ENCODE measurements around the gene KCNIP4.
"Not testable (repeated sequence)": the region's sequence is repeated elsewhere in the genome, so short reads cannot be mapped to it uniquely, and the experiment has no call there.

KCNIP4 gene

DNA sequence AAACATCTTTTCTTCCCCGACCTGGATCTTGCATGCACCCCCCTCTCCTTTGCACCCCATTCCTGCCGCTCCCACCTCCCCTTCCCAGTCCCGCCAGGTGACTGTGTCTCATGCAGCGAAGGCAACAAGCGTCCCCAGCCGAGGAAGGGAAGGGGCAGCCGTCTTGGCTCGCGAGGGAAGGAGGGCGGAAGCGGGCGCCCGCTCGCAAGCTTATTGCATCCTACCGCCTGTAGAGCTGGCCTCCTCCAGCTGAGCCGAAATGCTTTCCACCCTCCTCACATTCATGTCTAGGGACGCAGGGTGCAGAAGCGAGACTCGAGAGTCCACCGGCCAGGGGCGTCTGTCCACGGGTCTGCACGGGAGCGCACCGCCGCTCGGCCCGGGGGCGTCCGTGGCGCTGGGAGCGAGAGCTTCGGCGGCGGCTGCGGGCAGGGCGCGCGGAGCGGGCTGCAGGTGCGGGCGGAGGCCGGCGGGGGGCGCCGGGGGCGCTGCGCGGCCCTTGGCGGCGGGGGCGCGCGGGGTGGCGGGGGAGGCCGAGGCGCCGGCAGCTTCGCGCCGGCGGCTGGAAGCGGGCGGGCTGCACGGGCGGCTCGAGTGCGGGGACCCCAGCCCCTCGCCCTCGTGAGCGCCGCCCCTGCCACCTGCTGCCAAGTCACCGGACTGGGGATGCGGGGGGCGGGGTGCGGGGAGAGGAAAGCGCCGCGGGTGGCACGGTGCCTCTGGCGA lies at the start of gene KCNIP4:
KCNIP4 (minus strand) TSS at position 426 of the 726 bp plus-strand sequence.
- H4K20me1 ChIP-seq (ENCODE audit: insufficient read depth) = no peaks in the 10 kb centered on the region
- H3K9ac ChIP-seq = no peak within 1 kb of the TSS
- H3K4me1 ChIP-seq (ENCODE audit: low read depth, poor library complexity, severe bottlenecking) = no peaks in the 10 kb centered on the region
- no peaks in the 10 kb centered on the region for H3K36me3 ChIP-seq (ENCODE audit: insufficient read depth)
- no peak within 1 kb of the TSS for H2AFZ ChIP-seq (ENCODE audit: low read depth)
- TF ChIP-seq, protein P1, sequence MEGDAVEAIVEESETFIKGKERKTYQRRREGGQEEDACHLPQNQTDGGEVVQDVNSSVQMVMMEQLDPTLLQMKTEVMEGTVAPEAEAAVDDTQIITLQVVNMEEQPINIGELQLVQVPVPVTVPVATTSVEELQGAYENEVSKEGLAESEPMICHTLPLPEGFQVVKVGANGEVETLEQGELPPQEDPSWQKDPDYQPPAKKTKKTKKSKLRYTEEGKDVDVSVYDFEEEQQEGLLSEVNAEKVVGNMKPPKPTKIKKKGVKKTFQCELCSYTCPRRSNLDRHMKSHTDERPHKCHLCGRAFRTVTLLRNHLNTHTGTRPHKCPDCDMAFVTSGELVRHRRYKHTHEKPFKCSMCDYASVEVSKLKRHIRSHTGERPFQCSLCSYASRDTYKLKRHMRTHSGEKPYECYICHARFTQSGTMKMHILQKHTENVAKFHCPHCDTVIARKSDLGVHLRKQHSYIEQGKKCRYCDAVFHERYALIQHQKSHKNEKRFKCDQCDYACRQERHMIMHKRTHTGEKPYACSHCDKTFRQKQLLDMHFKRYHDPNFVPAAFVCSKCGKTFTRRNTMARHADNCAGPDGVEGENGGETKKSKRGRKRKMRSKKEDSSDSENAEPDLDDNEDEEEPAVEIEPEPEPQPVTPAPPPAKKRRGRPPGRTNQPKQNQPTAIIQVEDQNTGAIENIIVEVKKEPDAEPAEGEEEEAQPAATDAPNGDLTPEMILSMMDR (conservative IDR thresholded peaks at IDR 0.05; ENCODE audit: low read depth, low read length) = no peak
- no peak within 1 kb of the TSS for H3K27ac ChIP-seq
- H3K4me3 ChIP-seq (IDR thresholded peaks at IDR 0.05; ENCODE audit: insufficient read depth, low read depth, low read length) = no peak within 1 kb of the TSS
- H3K4me2 ChIP-seq = no peak within 1 kb of the TSS
- no peaks in the 10 kb centered on the region for H3K27me3 ChIP-seq (ENCODE audit: insufficient read depth, low read depth)
- H3K79me2 ChIP-seq (ENCODE audit: insufficient read depth, low read depth) = no peaks in the 10 kb centered on the region

DNA sequence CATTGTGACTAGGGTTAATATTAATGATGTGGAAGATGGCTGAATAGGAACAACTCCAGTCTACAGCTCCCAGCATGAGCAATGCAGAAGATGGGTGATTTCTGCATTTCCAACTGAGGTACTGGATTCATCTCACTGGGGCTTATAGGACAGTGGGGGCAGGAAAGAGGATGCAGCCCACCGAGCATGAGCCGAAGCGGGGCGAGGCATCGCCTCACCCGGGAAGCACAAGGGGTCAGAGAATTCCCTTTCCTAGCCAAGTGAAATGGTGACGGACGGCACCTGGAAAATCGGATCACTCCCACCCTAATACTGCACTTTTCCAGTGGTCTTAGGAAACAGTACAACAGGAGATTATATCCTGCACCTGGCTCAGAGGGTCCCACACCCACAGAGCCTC lies 48.0 kb upstream of the KCNIP4 start:
- not testable (repeated sequence) for H3K4me2 ChIP-seq; H3K79me2 ChIP-seq (ENCODE audit: insufficient read depth, low read depth); H3K27me3 ChIP-seq (ENCODE audit: insufficient read depth, low read depth); H3K4me1 ChIP-seq (ENCODE audit: low read depth, poor library complexity, severe bottlenecking); H3K27ac ChIP-seq; H3K4me3 ChIP-seq (IDR thresholded peaks at IDR 0.05; ENCODE audit: insufficient read depth, low read depth, low read length); H2AFZ ChIP-seq (ENCODE audit: low read depth); H3K36me3 ChIP-seq (ENCODE audit: insufficient read depth); H4K20me1 ChIP-seq (ENCODE audit: insufficient read depth); H3K9ac ChIP-seq

DNA sequence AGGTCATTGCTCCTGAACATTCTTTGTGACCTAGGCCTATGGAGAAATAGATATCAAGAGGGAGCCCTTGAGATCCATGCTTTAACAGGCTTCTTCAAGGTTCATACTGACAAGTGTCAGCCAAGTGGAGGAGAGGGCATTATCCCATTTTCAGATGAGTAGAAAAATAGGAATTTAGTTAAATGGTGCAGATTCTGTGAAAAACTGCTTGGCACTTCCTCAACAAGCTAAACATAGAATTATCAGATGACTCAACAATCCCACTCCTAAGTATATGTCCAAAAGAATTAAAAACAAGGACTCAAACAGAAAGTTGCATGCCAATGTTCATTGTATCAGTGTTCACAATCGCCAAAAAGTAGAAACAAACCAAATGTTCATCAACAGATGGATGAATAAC lies 43.8 kb upstream of the KCNIP4 start:
- Histone ChIP-seq H3K4me1 (ENCODE audit: low read depth, poor library complexity, severe bottlenecking) (no peaks in the 10 kb centered on the region), H3K36me3 (ENCODE audit: insufficient read depth) (no peaks in the 10 kb centered on the region), H2AFZ (ENCODE audit: low read depth) (no peak overlapping the region), H3K27me3 (ENCODE audit: insufficient read depth, low read depth) (no peaks in the 10 kb centered on the region), H3K27ac (no peak overlapping the region), H4K20me1 (ENCODE audit: insufficient read depth) (no peaks in the 10 kb centered on the region), H3K79me2 (ENCODE audit: insufficient read depth, low read depth) (no peaks in the 10 kb centered on the region), H3K9ac (no peak overlapping the region), H3K4me3 (IDR thresholded peaks at IDR 0.05; ENCODE audit: insufficient read depth, low read depth, low read length) (no peak overlapping the region), H3K4me2 (no peak overlapping the region)
- TF ChIP-seq, protein P1 (conservative IDR thresholded peaks at IDR 0.05; ENCODE audit: low read depth, low read length) = no peak

DNA sequence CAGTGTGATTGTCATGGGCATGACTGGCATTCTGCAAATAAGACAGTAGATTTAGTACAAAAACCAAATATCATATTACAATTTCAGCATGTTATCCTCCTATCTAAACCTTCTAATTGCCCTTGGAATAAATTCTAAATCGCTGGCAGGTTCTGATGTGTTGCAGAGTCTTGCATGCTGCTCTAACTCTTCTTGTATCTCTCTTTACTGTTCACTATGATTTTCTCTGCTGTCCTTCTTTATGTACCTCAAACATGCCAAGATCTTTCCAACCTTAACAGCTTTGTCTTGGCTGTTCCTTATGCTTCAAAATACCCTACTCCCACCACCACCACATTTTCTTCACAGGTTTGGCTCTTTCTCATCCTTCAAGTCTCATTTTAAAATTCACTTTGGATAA lies 43.0 kb upstream of the KCNIP4 start:
- no peaks in the 10 kb centered on the region for H3K4me1 ChIP-seq (ENCODE audit: low read depth, poor library complexity, severe bottlenecking)
- no peak overlapping the region for H2AFZ ChIP-seq (ENCODE audit: low read depth)
- H3K27ac ChIP-seq = no peak overlapping the region
- no peaks in the 10 kb centered on the region for H3K79me2 ChIP-seq (ENCODE audit: insufficient read depth, low read depth)
- H4K20me1 ChIP-seq (ENCODE audit: insufficient read depth) = no peaks in the 10 kb centered on the region
- no peak overlapping the region for H3K4me2 ChIP-seq
- H3K36me3 ChIP-seq (ENCODE audit: insufficient read depth) = no peaks in the 10 kb centered on the region
- no peak overlapping the region for H3K9ac ChIP-seq
- H3K4me3 ChIP-seq (IDR thresholded peaks at IDR 0.05; ENCODE audit: insufficient read depth, low read depth, low read length) = no peak overlapping the region
- TF ChIP-seq, protein P1 (conservative IDR thresholded peaks at IDR 0.05; ENCODE audit: low read depth, low read length) = no peak
- H3K27me3 ChIP-seq (ENCODE audit: insufficient read depth, low read depth) = no peaks in the 10 kb centered on the region

DNA sequence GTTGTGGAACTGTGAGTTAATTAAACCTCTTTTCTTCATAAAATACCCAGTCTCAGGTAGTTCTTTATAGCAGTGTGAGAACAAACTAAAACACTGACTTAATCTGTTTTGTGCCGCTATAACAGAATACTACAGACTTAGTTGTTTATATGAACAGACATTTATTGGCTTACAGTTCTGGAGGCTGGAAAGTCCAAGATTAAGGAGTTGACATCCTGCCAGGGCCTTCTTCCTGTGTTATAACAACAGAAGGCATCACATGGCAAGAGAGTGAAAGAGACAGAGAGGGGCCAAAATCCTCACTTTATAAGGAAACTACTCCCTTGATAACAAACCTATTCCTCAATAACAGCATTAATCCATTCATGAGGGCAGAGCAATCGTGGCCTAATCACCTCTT lies 42.5 kb upstream of the KCNIP4 start:
- Histone ChIP-seq H3K4me1 (ENCODE audit: low read depth, poor library complexity, severe bottlenecking) (no peaks in the 10 kb centered on the region), H3K36me3 (ENCODE audit: insufficient read depth) (no peaks in the 10 kb centered on the region), H2AFZ (ENCODE audit: low read depth) (no peak overlapping the region), H3K27me3 (ENCODE audit: insufficient read depth, low read depth) (no peaks in the 10 kb centered on the region), H3K27ac (no peak overlapping the region), H3K4me3 (IDR thresholded peaks at IDR 0.05; ENCODE audit: insufficient read depth, low read depth, low read length) (no peak overlapping the region), H3K79me2 (ENCODE audit: insufficient read depth, low read depth) (no peaks in the 10 kb centered on the region), H4K20me1 (ENCODE audit: insufficient read depth) (no peaks in the 10 kb centered on the region), H3K4me2 (no peak overlapping the region), H3K9ac (no peak overlapping the region)
- TF ChIP-seq, protein P1 (conservative IDR thresholded peaks at IDR 0.05; ENCODE audit: low read depth, low read length) = no peak

Data from KMS-11 (cell line).